Measurements from ENCODE around the gene EXTL2. TPM values are rescaled to one million over a fixed set of nuclear protein-coding genes. Genes with fewer than 3 reads are reported as not detected.

Gene EXTL2
- polyA plus RNA-seq, 1 donor (not counting 4 experiments of a cell fraction or from before 2014, with no cell fraction given): 20.2 TPM

GRCh38 chr1:100835866-100836842 lies 58.5 kb downstream of the EXTL2 start:
- peak overlapping the region; percentile 11 for H3K27ac ChIP-seq (ENCODE audit: control insufficient read depth, insufficient read depth, low read length)
- peak overlapping the region; percentile 65 for H2AFZ ChIP-seq (ENCODE audit: control insufficient read depth, low read length)
- H3K4me2 ChIP-seq (ENCODE audit: control insufficient read depth, extremely low read depth, insufficient read depth, low read depth, low read length): peak overlapping the region; percentile 27
- no peaks in the 10 kb centered on the region for H4K20me1 ChIP-seq (ENCODE audit: control insufficient read depth, extremely low read depth, insufficient read depth, low read length)
- H3K36me3 ChIP-seq (ENCODE audit: control insufficient read depth in 2 of 2, extremely low read depth in 1 of 2, insufficient read depth in 2 of 2, low read length in 2 of 2): no peaks in the 10 kb centered on the region
- H3K79me2 ChIP-seq (ENCODE audit: control insufficient read depth, insufficient read depth, low read length): no peaks in the 10 kb centered on the region
- H3K9me3 ChIP-seq (ENCODE audit: control insufficient read depth, low read depth, low read length): no peaks in the 10 kb centered on the region
- TF ChIP-seq CTCF (optimal IDR thresholded peaks at IDR 0.05 in 1 of 3, IDR thresholded peaks at IDR 0.05 in 1 of 3, conservative IDR thresholded peaks at IDR 0.05 in 1 of 3; ENCODE audit: extremely low read depth in 1 of 3, insufficient read depth in 2 of 3, low read length in 3 of 3) (peak; percentile 37 to 55 (median 45)), EZH2 (IDR thresholded peaks at IDR 0.05; ENCODE audit: low read length) (no peak)
- peak overlapping the region in 1 of 3 experiments; percentile 21 for H3K4me3 ChIP-seq (ENCODE audit: control insufficient read depth in 2 of 3, extremely low read depth in 1 of 3, insufficient read depth in 2 of 3, low read depth in 1 of 3, low read length in 3 of 3)
- no peaks in the 10 kb centered on the region for H3K9me1 ChIP-seq (ENCODE audit: control insufficient read depth, extremely low read depth, insufficient read depth, low read length)
- FAIRE-seq: peak; percentile 97
- dilution Hi-C loops (cut with MboI; ENCODE audit: extremely low pct_ligation_motif_present, low sequenced_read_pairs): no loop called here
- H3K4me1 ChIP-seq (ENCODE audit: control insufficient read depth, extremely low read depth, insufficient read depth, low read length): peaks cover 9% of the 10 kb centered on the region
- no peaks in the 10 kb centered on the region for H3K27me3 ChIP-seq (ENCODE audit: control insufficient read depth, extremely low read depth, insufficient read depth, low read length)
- peak; percentile 69 for DNase-seq (ENCODE audit: low read depth, low spot score)
- no peak overlapping the region for H3K9ac ChIP-seq (ENCODE audit: control insufficient read depth, extremely low read depth, insufficient read depth, low read length)

GRCh38 chr1:100834777-100835660 lies 59.6 kb downstream of the EXTL2 start:
- DNase-seq (ENCODE audit: low read depth, low spot score): no peak
- Histone ChIP-seq H3K9me3 (ENCODE audit: control insufficient read depth, low read depth, low read length) (no peaks in the 10 kb centered on the region), H3K9me1 (ENCODE audit: control insufficient read depth, extremely low read depth, insufficient read depth, low read length) (no peaks in the 10 kb centered on the region), H3K4me2 (ENCODE audit: control insufficient read depth, extremely low read depth, insufficient read depth, low read depth, low read length) (no peak overlapping the region), H3K79me2 (ENCODE audit: control insufficient read depth, insufficient read depth, low read length) (no peaks in the 10 kb centered on the region), H3K9ac (ENCODE audit: control insufficient read depth, extremely low read depth, insufficient read depth, low read length) (no peak overlapping the region), H3K27ac (ENCODE audit: control insufficient read depth, insufficient read depth, low read length) (no peak overlapping the region), H3K36me3 (ENCODE audit: control insufficient read depth in 2 of 2, extremely low read depth in 1 of 2, insufficient read depth in 2 of 2, low read length in 2 of 2) (no peaks in the 10 kb centered on the region), H2AFZ (ENCODE audit: control insufficient read depth, low read length) (no peak overlapping the region), H4K20me1 (ENCODE audit: control insufficient read depth, extremely low read depth, insufficient read depth, low read length) (no peaks in the 10 kb centered on the region), H3K4me3 (ENCODE audit: control insufficient read depth in 2 of 3, extremely low read depth in 1 of 3, insufficient read depth in 2 of 3, low read depth in 1 of 3, low read length in 3 of 3) (no peak overlapping the region), H3K27me3 (ENCODE audit: control insufficient read depth, extremely low read depth, insufficient read depth, low read length) (no peaks in the 10 kb centered on the region), H3K4me1 (ENCODE audit: control insufficient read depth, extremely low read depth, insufficient read depth, low read length) (peaks cover 9% of the 10 kb centered on the region)
- dilution Hi-C loops (cut with MboI; ENCODE audit: extremely low pct_ligation_motif_present, low sequenced_read_pairs): no loop called here
- no peak for FAIRE-seq
- no peak for TF ChIP-seq EZH2 (IDR thresholded peaks at IDR 0.05; ENCODE audit: low read length)
- peak; percentile 26 to 56 (median 35) for TF ChIP-seq CTCF (optimal IDR thresholded peaks at IDR 0.05 in 1 of 3, IDR thresholded peaks at IDR 0.05 in 1 of 3, conservative IDR thresholded peaks at IDR 0.05 in 1 of 3; ENCODE audit: extremely low read depth in 1 of 3, insufficient read depth in 2 of 3, low read length in 3 of 3)
